H9 (cell line): ENCODE data around the gene NCOA5. TPM values are rescaled to one million over a fixed set of nuclear protein-coding genes. Genes with fewer than 3 reads are reported as not detected.

ENCODE experiments used
- DNase-seq: peaks from one replicate; pipeline ENCODE4 v3.0.0-alpha.2; 2017
- H2AFZ ChIP-seq: one replicate; pipeline ENCODE4 v1.6.1; 2013; ENCODE audit warnings: mild to moderate bottlenecking, low read length, control low read depth, moderate library complexity
- H2AK5ac ChIP-seq: 2 replicates; pipeline ENCODE4 v1.6.1; 2013; ENCODE audit warnings: low read length, control low read depth, mixed read lengths; ENCODE audit not compliant: insufficient read length
- H2BK120ac ChIP-seq: one replicate; pipeline ENCODE4 v1.6.1; 2013; ENCODE audit warnings: low read depth, mild to moderate bottlenecking, low read length, control low read depth, inconsistent platforms; ENCODE audit not compliant: poor library complexity, severe bottlenecking
- H2BK12ac ChIP-seq: 2 replicates; pipeline ENCODE4 v1.6.1; 2013; ENCODE audit warnings: low read length, control low read depth, mixed read lengths, low read depth; ENCODE audit not compliant: insufficient read length
- H2BK15ac ChIP-seq: 2 replicates; pipeline ENCODE4 v1.6.1; 2013; ENCODE audit warnings: low read depth, low read length, control low read depth
- H2BK20ac ChIP-seq: one replicate; pipeline ENCODE4 v1.6.1; 2013; ENCODE audit warnings: low read depth, mild to moderate bottlenecking, low read length, control low read depth, inconsistent platforms; ENCODE audit not compliant: poor library complexity, severe bottlenecking
- H2BK5ac ChIP-seq: 2 replicates; pipeline ENCODE4 v1.6.1; 2013; ENCODE audit warnings: low read length, control low read depth, mixed read lengths; ENCODE audit not compliant: insufficient read length
- H3K14ac ChIP-seq: 2 replicates; pipeline ENCODE4 v1.6.1; 2013; ENCODE audit warnings: low read length, control low read depth; ENCODE audit not compliant: insufficient read depth
- H3K18ac ChIP-seq: 2 replicates; pipeline ENCODE4 v1.6.1; 2013; ENCODE audit warnings: low read depth, mild to moderate bottlenecking, mixed read lengths, low read length, control low read depth; ENCODE audit not compliant: insufficient read length
- H3K23ac ChIP-seq: 2 replicates; pipeline ENCODE4 v1.6.1; 2013; ENCODE audit warnings: low read length, control low read depth, mixed read lengths, low read depth; ENCODE audit not compliant: insufficient read length
- H3K23me2 ChIP-seq: 2 replicates; pipeline ENCODE4 v1.6.1; 2013; ENCODE audit warnings: low read depth, mild to moderate bottlenecking, mixed read lengths, low read length, control low read depth; ENCODE audit not compliant: insufficient read length, poor library complexity, severe bottlenecking
- H3K27ac ChIP-seq: 2 replicates; pipeline ENCODE4 v1.5.1; 2013; ENCODE audit warnings: low read length, control low read depth, mixed read lengths, low read depth; ENCODE audit not compliant: insufficient read length
- H3K27me3 ChIP-seq: 2 replicates; pipeline ENCODE4 v1.6.1; 2013; ENCODE audit warnings: low read length, control low read depth, inconsistent platforms; ENCODE audit not compliant: insufficient read depth
- H3K4ac ChIP-seq: 2 replicates; pipeline ENCODE4 v1.6.1; 2013; ENCODE audit warnings: low read depth, mild to moderate bottlenecking, control low read depth, inconsistent platforms, low read length, moderate library complexity
- H3K4me1 ChIP-seq: 2 replicates; pipeline ENCODE4 v1.6.1; 2013; ENCODE audit warnings: low read length, control low read depth, inconsistent platforms; ENCODE audit not compliant: insufficient read depth
- H3K4me2 ChIP-seq: 2 replicates; pipeline ENCODE4 v1.6.1; 2013; ENCODE audit warnings: low read length, control low read depth, mixed read lengths; ENCODE audit not compliant: insufficient read length, insufficient read depth
- H3K56ac ChIP-seq: 2 replicates; pipeline ENCODE4 v1.6.1; 2013; ENCODE audit warnings: low read depth, mild to moderate bottlenecking, mixed read lengths, low read length, control low read depth; ENCODE audit not compliant: insufficient read length
- H3K79me1 ChIP-seq: 2 replicates; pipeline ENCODE4 v1.6.1; 2013; ENCODE audit warnings: low read depth, mild to moderate bottlenecking, moderate library complexity, low read length, control low read depth, inconsistent platforms; ENCODE audit not compliant: insufficient read depth, poor library complexity, severe bottlenecking
- H3K79me2 ChIP-seq: 2 replicates; pipeline ENCODE4 v1.6.1; 2013; ENCODE audit warnings: low read length, control low read depth, inconsistent platforms; ENCODE audit not compliant: insufficient read depth
- H3K9ac ChIP-seq: 2 replicates; pipeline ENCODE4 v1.6.1; 2013; ENCODE audit warnings: low read length, control low read depth, mixed read lengths; ENCODE audit not compliant: insufficient read length; ENCODE audit errors: extremely low read depth
- H3K9me3 ChIP-seq: one replicate; pipeline ENCODE4 v1.6.1; 2013; ENCODE audit warnings: low read depth, low read length, inconsistent platforms; ENCODE audit not compliant: control insufficient read depth
- H3T11ph ChIP-seq: one replicate; pipeline ENCODE4 v1.6.1; 2013; ENCODE audit warnings: mild to moderate bottlenecking, low read length, control low read depth, inconsistent platforms
- H4K20me1 ChIP-seq: one replicate; pipeline ENCODE4 v1.6.1; 2013; ENCODE audit not compliant: control insufficient read depth, insufficient read length, insufficient read depth
- H4K5ac ChIP-seq: 2 replicates; pipeline ENCODE4 v1.6.1; 2013; ENCODE audit warnings: low read depth, mild to moderate bottlenecking, mixed read lengths, low read length, control low read depth; ENCODE audit not compliant: insufficient read length
- H4K8ac ChIP-seq: replicated peaks from 2 replicates; pipeline ENCODE4 v1.6.1; 2013; ENCODE audit warnings: low read length, control low read depth, mixed read lengths, low read depth; ENCODE audit not compliant: insufficient read length
- H4K91ac ChIP-seq: 2 replicates; pipeline ENCODE4 v1.6.1; 2013; ENCODE audit warnings: low read depth, mild to moderate bottlenecking, moderate library complexity, mixed read lengths, low read length, control low read depth; ENCODE audit not compliant: insufficient read length
- H3K27ac Mint-ChIP-seq, 3 experiments: 2 replicates in 2 of 3; 3 replicates in 1 of 3; pipeline ENCODE4 v1.8.0; 2020 to 2021; ENCODE audit warnings: mixed read lengths in 3 of 3, mild to moderate bottlenecking in 1 of 3, moderate library complexity in 1 of 3
- H3K27me3 Mint-ChIP-seq: 2 replicates; pipeline ENCODE4 v1.8.0; 2021; ENCODE audit warnings: low read depth, mild to moderate bottlenecking, moderate library complexity, mixed read lengths
- H3K36me3 Mint-ChIP-seq, 3 experiments: 2 replicates in 2 of 3; 3 replicates in 1 of 3; pipeline ENCODE4 v1.8.0; 2020 to 2021; ENCODE audit warnings: low read depth in 3 of 3, mixed read lengths in 3 of 3; ENCODE audit not compliant: insufficient read depth in 1 of 3
- H3K4me1 Mint-ChIP-seq, 2 experiments: 2 replicates each; pipeline ENCODE4 v1.8.0; 2020; ENCODE audit warnings: mixed read lengths in 2 of 2
- H3K4me3 Mint-ChIP-seq, 2 experiments: 2 replicates in 1 of 2; 3 replicates in 1 of 2; pipeline ENCODE4 v1.8.0; 2020 to 2021; ENCODE audit warnings: mild to moderate bottlenecking in 2 of 2, mixed read lengths in 2 of 2, moderate library complexity in 1 of 2
- H3K9me3 Mint-ChIP-seq, 2 experiments: 2 replicates in 1 of 2; 3 replicates in 1 of 2; pipeline ENCODE4 v1.8.0; 2020; ENCODE audit warnings: mild to moderate bottlenecking in 2 of 2, mixed read lengths in 2 of 2, moderate library complexity in 1 of 2
- CTCF ChIP-seq: fragments of 200-600 bp; sonication (generic); conservative IDR thresholded peaks from 3 replicates; pipeline ENCODE4 v1.8.0; 2021; ENCODE audit warnings: antibody characterized with exemption, mild to moderate bottlenecking
- WGBS: extraction: QIAGEN DNeasy Blood & Tissue Kit; methylation state at CpG from one replicate; pipeline ENCODE4 v1.1.7; 2013; ENCODE audit warnings: missing lambda C conversion rate, low lambda C conversion rate, mixed read lengths; ENCODE audit not compliant: insufficient read length; ENCODE audit errors: extremely low coverage; 5-methylcytosine and 5-hydroxymethylcytosine counted together
- total RNA-seq: library from RNA; stranded (reverse); gene quantifications from 2 replicates; pipeline ENCODE4 v1.2.1, GENCODE V29; 2021

NCOA5 gene
- total RNA-seq, 1 experiment from 2014 or later = 55.7 TPM

- Histone ChIP-seq H4K5ac (no peak overlapping the region), H3K23ac (no peak overlapping the region), H3K27me3 (no peaks in the 10 kb centered on the region), H2BK15ac (no peak overlapping the region), H4K20me1 (no peaks in the 10 kb centered on the region), H3T11ph (no peak overlapping the region), H3K9ac (no peak overlapping the region), H3K56ac (no peak overlapping the region), H3K23me2 (peaks cover 9% of the 10 kb centered on the region), H3K79me2 (peaks cover 38% of the 10 kb centered on the region; the same call in 1 of the 2 replicates), H2BK120ac (no peak overlapping the region), H3K9me3 (no peaks in the 10 kb centered on the region), H3K79me1 (peaks cover 12% of the 10 kb centered on the region), H2BK20ac (no peak overlapping the region), H4K91ac (no peak overlapping the region), H3K4ac (no peak overlapping the region), H3K4me2 (no peak overlapping the region), H3K27ac (no peak overlapping the region), H3K18ac (no peak overlapping the region), H2AK5ac (no peak overlapping the region), H3K14ac (no peak overlapping the region), H2AFZ (no peak overlapping the region), H3K4me1 (peaks cover 2% of the 10 kb centered on the region; the same call in 1 of the 2 replicates), H4K8ac (no peak overlapping the region), H2BK5ac (no peak overlapping the region), H2BK12ac (no peak overlapping the region)
- H3K4me1 Mint-ChIP-seq = peaks cover 39 to 45% of the 10 kb centered on the region in 2 experiments
- no peaks in the 10 kb centered on the region for H3K9me3 Mint-ChIP-seq
- no peak overlapping the region; a peak in 1 of 5 replicates for H3K4me3 Mint-ChIP-seq
- no peak for TF ChIP-seq CTCF
- DNase-seq = no peak
- no peaks in the 10 kb centered on the region for H3K36me3 Mint-ChIP-seq
- no peaks in the 10 kb centered on the region for H3K27me3 Mint-ChIP-seq
- no peak overlapping the region; a peak in 1 of 7 replicates for H3K27ac Mint-ChIP-seq
- WGBS = no CpG with 5 or more reads among the region's 4 CpGs
Measured at GRCh38 chr20:46085179-46085851, 4.4 kb downstream of the NCOA5 start.
